ENCODE results near the gene CHPT1. TPM values are rescaled to one million over a fixed set of nuclear protein-coding genes. Genes with fewer than 3 reads are reported as not detected.

Gene CHPT1
- total and polyA plus RNA-seq, 9 of the 15 experiments (the other 6 are each of a cell fraction or from before 2014, with no cell fraction given) = 15.3 to 210 (median 91.9) TPM

- TF ChIP-seq PRDM10 (IDR thresholded peaks at IDR 0.05; ENCODE audit: partially characterized antibody) = peak; percentile 75
- TF ChIP-seq, protein P1, sequence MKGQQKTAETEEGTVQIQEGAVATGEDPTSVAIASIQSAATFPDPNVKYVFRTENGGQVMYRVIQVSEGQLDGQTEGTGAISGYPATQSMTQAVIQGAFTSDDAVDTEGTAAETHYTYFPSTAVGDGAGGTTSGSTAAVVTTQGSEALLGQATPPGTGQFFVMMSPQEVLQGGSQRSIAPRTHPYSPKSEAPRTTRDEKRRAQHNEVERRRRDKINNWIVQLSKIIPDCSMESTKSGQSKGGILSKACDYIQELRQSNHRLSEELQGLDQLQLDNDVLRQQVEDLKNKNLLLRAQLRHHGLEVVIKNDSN (CRISPR knock-in tag; IDR thresholded peaks at IDR 0.05) = no peak
- TF ChIP-seq KDM4B (IDR thresholded peaks at IDR 0.05; ENCODE audit: borderline replicate concordance in 2 of 2, low read depth in 1 of 2) = no peak
- no peak for TF ChIP-seq KHSRP (IDR thresholded peaks at IDR 0.05)
- no peak for TF ChIP-seq SP2 (IDR thresholded peaks at IDR 0.05; ENCODE audit: extremely low read depth, low read depth, low read length, poor library complexity, severe bottlenecking)
- TF ChIP-seq POLR2A (conservative IDR thresholded peaks at IDR 0.05) = peak; percentile 73
- peak; percentile 63; the same call in 1 of the 2 replicates for TF ChIP-seq KDM2B (CRISPR knock-in tag; IDR thresholded peaks at IDR 0.05)
- TF ChIP-seq PHF8 (IDR thresholded peaks at IDR 0.05; ENCODE audit: borderline replicate concordance, low read length) = peak; percentile 81
- no peak for TF ChIP-seq RAD21 (CRISPR knock-in tag; conservative IDR thresholded peaks at IDR 0.05 in 1 of 2, IDR thresholded peaks at IDR 0.05 in 1 of 2)
- TF ChIP-seq CBX5 (IDR thresholded peaks at IDR 0.05; ENCODE audit: borderline replicate concordance, low read depth) = no peak
- TF ChIP-seq MED1 (CRISPR knock-in tag; IDR thresholded peaks at IDR 0.05; ENCODE audit: borderline replicate concordance) = no peak
- TF ChIP-seq SMARCC2 (IDR thresholded peaks at IDR 0.05; ENCODE audit: low read depth) = no peak
- no peak for TF ChIP-seq PRPF4 (IDR thresholded peaks at IDR 0.05; ENCODE audit: insufficient read depth, low read depth, low read length, poor library complexity, severe bottlenecking)
- no peak for TF ChIP-seq ZFP1 (CRISPR knock-in tag; IDR thresholded peaks at IDR 0.05)
- no peak; the same call in 1 of the 2 replicates for TF ChIP-seq ZNF586 (CRISPR knock-in tag; conservative IDR thresholded peaks at IDR 0.05)
- TF ChIP-seq, protein P2, sequence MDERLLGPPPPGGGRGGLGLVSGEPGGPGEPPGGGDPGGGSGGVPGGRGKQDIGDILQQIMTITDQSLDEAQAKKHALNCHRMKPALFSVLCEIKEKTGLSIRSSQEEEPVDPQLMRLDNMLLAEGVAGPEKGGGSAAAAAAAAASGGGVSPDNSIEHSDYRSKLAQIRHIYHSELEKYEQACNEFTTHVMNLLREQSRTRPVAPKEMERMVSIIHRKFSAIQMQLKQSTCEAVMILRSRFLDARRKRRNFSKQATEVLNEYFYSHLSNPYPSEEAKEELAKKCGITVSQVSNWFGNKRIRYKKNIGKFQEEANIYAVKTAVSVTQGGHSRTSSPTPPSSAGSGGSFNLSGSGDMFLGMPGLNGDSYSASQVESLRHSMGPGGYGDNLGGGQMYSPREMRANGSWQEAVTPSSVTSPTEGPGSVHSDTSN (CRISPR knock-in tag; IDR thresholded peaks at IDR 0.05; ENCODE audit: low read depth) = no peak
- TF ChIP-seq, protein P2 (tag; conservative IDR thresholded peaks at IDR 0.05; ENCODE audit: low read depth) = no peak
- TF ChIP-seq ZBTB17 (CRISPR knock-in tag; IDR thresholded peaks at IDR 0.05) = no peak
- TF ChIP-seq ZNF384 (IDR thresholded peaks at IDR 0.05; ENCODE audit: low read depth, low read length) = no peak
- TF ChIP-seq DMBX1 (CRISPR knock-in tag; IDR thresholded peaks at IDR 0.05; ENCODE audit: borderline replicate concordance) = no peak
- no peak for TF ChIP-seq POU5F1 (IDR thresholded peaks at IDR 0.05; ENCODE audit: borderline replicate concordance, low read depth, low read length, partially characterized antibody)
- no peak for TF ChIP-seq ARHGAP35 (IDR thresholded peaks at IDR 0.05; ENCODE audit: partially characterized antibody)
These were observed at the start of gene CHPT1 (continued) for GRCh38 chr12:101697197-101697929.

Measured in K562 (cell line).